Effector memory CD8-positive, alpha-beta T cell (primary cell): Measurements from ENCODE around the gene CHD6.
A peak's percentile ranks its signal among the peaks of the same experiment; 100 is the strongest.

Source experiments
- ATAC-seq: fragments of 150-1000 bp; cut with Tn5 transposase; replicated peaks from 2 replicates; pipeline ENCODE4 v1.10.0; 2021; ENCODE audit warnings: mild to moderate bottlenecking, moderate library complexity
- DNase-seq, 3 experiments: peaks; one replicate each; pipeline ENCODE4 v3.0.0; 2021
- H3K27ac Mint-ChIP-seq, 2 donors: one replicate each; pipeline ENCODE4 v1.8.0; 2022; ENCODE audit warnings: mild to moderate bottlenecking in 2 of 2, mixed read lengths in 2 of 2, moderate library complexity in 2 of 2
- H3K27me3 Mint-ChIP-seq, 2 donors: one replicate each; pipeline ENCODE4 v1.8.0; 2022; ENCODE audit warnings: mixed read lengths in 2 of 2
- H3K36me3 Mint-ChIP-seq: one replicate; pipeline ENCODE4 v1.8.0; 2022; ENCODE audit warnings: mild to moderate bottlenecking, moderate library complexity, mixed read lengths; ENCODE audit not compliant: insufficient read depth
- H3K4me1 Mint-ChIP-seq, 2 donors: one replicate each; pipeline ENCODE4 v1.8.0; 2022; ENCODE audit warnings: low read depth in 2 of 2, mixed read lengths in 2 of 2
- H3K4me3 Mint-ChIP-seq, 2 donors: one replicate each; pipeline ENCODE4 v1.8.0; 2022; ENCODE audit warnings: mild to moderate bottlenecking in 2 of 2, mixed read lengths in 2 of 2, moderate library complexity in 2 of 2
- H3K9me3 Mint-ChIP-seq, 2 donors: one replicate each; pipeline ENCODE4 v1.8.0; 2022; ENCODE audit warnings: mixed read lengths in 2 of 2

Gene CHD6

GRCh38 chr20:41632896-41633295, 14.7 kb upstream of the CHD6 start:
- Mint-ChIP-seq H3K4me3 (no peak overlapping the region), H3K9me3 (no peaks in the 10 kb centered on the region), H3K36me3 (no peaks in the 10 kb centered on the region), H3K27ac (no peak overlapping the region), H3K27me3 (peaks cover 5 to 8% of the 10 kb centered on the region in 2 donors), H3K4me1 (peaks cover 0 to 5% of the 10 kb centered on the region in 2 donors)
- DNase-seq, result no peak
- ATAC-seq, result peak; percentile 67

GRCh38 chr20:41631826-41632225, 13.6 kb upstream of the CHD6 start:
- H3K4me3 Mint-ChIP-seq, result no peak overlapping the region
- H3K36me3 Mint-ChIP-seq, result no peaks in the 10 kb centered on the region
- peaks cover 0 to 5% of the 10 kb centered on the region in 2 donors for H3K4me1 Mint-ChIP-seq
- H3K9me3 Mint-ChIP-seq, result no peaks in the 10 kb centered on the region
- no peak overlapping the region for H3K27ac Mint-ChIP-seq
- ATAC-seq (no peak), DNase-seq (no peak)
- peaks cover 5 to 8% of the 10 kb centered on the region in 2 donors for H3K27me3 Mint-ChIP-seq

- ATAC-seq (no peak), DNase-seq (no peak)
- Mint-ChIP-seq H3K4me1 (peaks cover 0 to 5% of the 10 kb centered on the region in 2 donors), H3K4me3 (no peak overlapping the region), H3K36me3 (no peaks in the 10 kb centered on the region), H3K27me3 (peaks cover 5 to 8% of the 10 kb centered on the region in 2 donors), H3K27ac (no peak overlapping the region), H3K9me3 (no peaks in the 10 kb centered on the region)
These were observed 12.7 kb upstream of the CHD6 start for GRCh38 chr20:41630846-41631245.

- peaks cover 0 to under 1% of the 10 kb centered on the region in 2 donors for H3K4me1 Mint-ChIP-seq
- no peak for ATAC-seq
- no peaks in the 10 kb centered on the region for H3K36me3 Mint-ChIP-seq
- H3K9me3 Mint-ChIP-seq, result no peaks in the 10 kb centered on the region
- no peak for DNase-seq
- H3K27ac Mint-ChIP-seq, result no peak overlapping the region
- peaks cover under 1 to 8% of the 10 kb centered on the region in 2 donors for H3K27me3 Mint-ChIP-seq
- H3K4me3 Mint-ChIP-seq, result no peak overlapping the region
These were observed 9.6 kb upstream of the CHD6 start for GRCh38 chr20:41627611-41628244.

- Mint-ChIP-seq H3K27me3 (peaks cover 0 to 8% of the 10 kb centered on the region in 2 donors), H3K4me3 (no peak overlapping the region), H3K4me1 (no peaks in the 10 kb centered on the region), H3K36me3 (no peaks in the 10 kb centered on the region), H3K27ac (no peak overlapping the region), H3K9me3 (no peaks in the 10 kb centered on the region)
- ATAC-seq (no peak), DNase-seq (no peak)
These were observed 8.9 kb upstream of the CHD6 start for GRCh38 chr20:41627001-41627495.

- no peak for ATAC-seq
- Mint-ChIP-seq H3K36me3 (no peaks in the 10 kb centered on the region), H3K27ac (no peak overlapping the region), H3K4me3 (no peak overlapping the region), H3K27me3 (no peaks in the 10 kb centered on the region), H3K4me1 (peaks cover 5 to 7% of the 10 kb centered on the region in 2 donors), H3K9me3 (no peaks in the 10 kb centered on the region)
- no peak for DNase-seq
These were observed 5.6 kb upstream of the CHD6 start for GRCh38 chr20:41623625-41624375.

- no peak overlapping the region for H3K4me3 Mint-ChIP-seq
- ATAC-seq, result no peak
- H3K27ac Mint-ChIP-seq, result no peak overlapping the region
These were observed 4.4 kb upstream of the CHD6 start for GRCh38 chr20:41622584-41622983.

GRCh38 chr20:41621971-41622370, 3.8 kb upstream of the CHD6 start:
- H3K27me3 Mint-ChIP-seq, result no peaks in the 10 kb centered on the region
- no peak overlapping the region for H3K27ac Mint-ChIP-seq
- ATAC-seq, result no peak
- DNase-seq, result no peak
- peaks cover 10% of the 10 kb centered on the region for H3K36me3 Mint-ChIP-seq
- no peaks in the 10 kb centered on the region for H3K9me3 Mint-ChIP-seq
- H3K4me3 Mint-ChIP-seq, result no peak overlapping the region
- H3K4me1 Mint-ChIP-seq, result peaks cover 9 to 11% of the 10 kb centered on the region in 2 donors

More at GRCh38 chr20:41622584-41622983, 4.4 kb upstream of the CHD6 start:
- Mint-ChIP-seq H3K27me3 (no peaks in the 10 kb centered on the region), H3K4me1 (peaks cover 5 to 7% of the 10 kb centered on the region in 2 donors), H3K36me3 (peaks cover 7% of the 10 kb centered on the region), H3K9me3 (no peaks in the 10 kb centered on the region)
- no peak for DNase-seq

- Mint-ChIP-seq H3K27ac (no peak overlapping the region), H3K9me3 (no peaks in the 10 kb centered on the region), H3K36me3 (peaks cover 10% of the 10 kb centered on the region), H3K27me3 (no peaks in the 10 kb centered on the region), H3K4me1 (peaks cover 12 to 17% of the 10 kb centered on the region in 2 donors), H3K4me3 (no peak overlapping the region)
- ATAC-seq, result no peak
- DNase-seq, result no peak
These were observed 3.2 kb upstream of the CHD6 start for GRCh38 chr20:41621421-41621820.

GRCh38 chr20:41619360-41620100, 1.4 kb upstream of the CHD6 start:
- peak overlapping the region in 1 of 2 donors; percentile 93 for H3K27ac Mint-ChIP-seq
- H3K27me3 Mint-ChIP-seq, result no peaks in the 10 kb centered on the region
- peaks cover 10% of the 10 kb centered on the region for H3K36me3 Mint-ChIP-seq
- DNase-seq, result no peak
- H3K9me3 Mint-ChIP-seq, result no peaks in the 10 kb centered on the region
- ATAC-seq, result no peak
- H3K4me3 Mint-ChIP-seq, result peak overlapping the region; percentile 89
- peaks cover 25 to 30% of the 10 kb centered on the region in 2 donors for H3K4me1 Mint-ChIP-seq

- Mint-ChIP-seq H3K27me3 (no peaks in the 10 kb centered on the region), H3K4me1 (peaks cover 25 to 30% of the 10 kb centered on the region in 2 donors), H3K4me3 (peak overlapping the region; percentile 89), H3K36me3 (peaks cover 10% of the 10 kb centered on the region), H3K9me3 (no peaks in the 10 kb centered on the region), H3K27ac (peak overlapping the region; percentile 93 to 95)
- ATAC-seq (no peak), DNase-seq (no peak)
These were observed 682 bp upstream of the CHD6 start for GRCh38 chr20:41618807-41619311.

- peak overlapping the region; percentile 81 to 86 for H3K4me3 Mint-ChIP-seq
- peak; percentile 42 to 48 (median 47) for DNase-seq
- no peaks in the 10 kb centered on the region for H3K9me3 Mint-ChIP-seq
- H3K27me3 Mint-ChIP-seq, result no peaks in the 10 kb centered on the region
- peak; percentile 28 for ATAC-seq
- peaks cover 10% of the 10 kb centered on the region for H3K36me3 Mint-ChIP-seq
- peak overlapping the region; percentile 87 to 93 for H3K27ac Mint-ChIP-seq
- H3K4me1 Mint-ChIP-seq, result peaks cover 29 to 35% of the 10 kb centered on the region in 2 donors
These were observed 897 bp downstream of the CHD6 start for GRCh38 chr20:41617059-41617901.
